ENCODE measurements around the gene ASIC4. TPM values are rescaled to one million over a fixed set of nuclear protein-coding genes. Genes with fewer than 3 reads are reported as not detected.

Gene ASIC4
- total RNA-seq, 2 donors from 2014 or later: not detected

GRCh38 chr2:219566640-219567039 lies 52.4 kb downstream of the ASIC4 start:
- intact Hi-C loops (cut with DNase I): no loop called here
- WGBS, 2 donors: 91 to 100% methylated on average over 1 to 11 of the region's 11 CpGs
- H3K4me3 ChIP-seq: no peak overlapping the region
- no peak for TF ChIP-seq CTCF (IDR thresholded peaks at IDR 0.05)
- no peak for TF ChIP-seq POLR2A (IDR thresholded peaks at IDR 0.05)
- no peak overlapping the region for H3K27ac ChIP-seq
- DNase-seq: no peak
- H3K4me1 ChIP-seq: peaks cover 12% of the 10 kb centered on the region
- ATAC-seq: no peak
- no peaks in the 10 kb centered on the region for H3K27me3 ChIP-seq
- no peaks in the 10 kb centered on the region for H3K9me3 ChIP-seq
- peaks cover 0 to 11% of the 10 kb centered on the region in 2 donors for H3K36me3 ChIP-seq (replicated peaks in 1 of 2; ENCODE audit: insufficient read depth in 1 of 2, low read depth in 2 of 2)

GRCh38 chr2:219567131-219567530 lies 52.8 kb downstream of the ASIC4 start:
- TF ChIP-seq POLR2A (IDR thresholded peaks at IDR 0.05) (no peak), CTCF (IDR thresholded peaks at IDR 0.05) (no peak)
- intact Hi-C loops (cut with DNase I): no loop called here
- Histone ChIP-seq H3K27me3 (no peaks in the 10 kb centered on the region), H3K4me1 (peaks cover 17% of the 10 kb centered on the region), H3K27ac (no peak overlapping the region), H3K4me3 (no peak overlapping the region), H3K9me3 (no peaks in the 10 kb centered on the region), H3K36me3 (replicated peaks in 1 of 2; ENCODE audit: insufficient read depth in 1 of 2, low read depth in 2 of 2) (peaks cover 0 to 11% of the 10 kb centered on the region in 2 donors)
- no peak for ATAC-seq
- DNase-seq: no peak
- 96 to 100% methylated on average over 1 to 8 of the region's 18 CpGs for WGBS, 2 donors

- H3K4me3 ChIP-seq: no peak overlapping the region
- DNase-seq (no peak), ATAC-seq (no peak)
- TF ChIP-seq POLR2A (IDR thresholded peaks at IDR 0.05) (no peak), CTCF (IDR thresholded peaks at IDR 0.05) (no peak)
- peaks cover 0 to 8% of the 10 kb centered on the region in 2 donors for H3K36me3 ChIP-seq (replicated peaks in 1 of 2; ENCODE audit: insufficient read depth in 1 of 2, low read depth in 2 of 2)
- H3K27ac ChIP-seq: no peak overlapping the region
- WGBS, 2 donors: 85 to 91% methylated on average over 31 to 32 of the region's 35 CpGs
- no peaks in the 10 kb centered on the region for H3K9me3 ChIP-seq
- intact Hi-C loops (cut with DNase I): no loop called here
- no peaks in the 10 kb centered on the region for H3K27me3 ChIP-seq
- peaks cover 21% of the 10 kb centered on the region for H3K4me1 ChIP-seq
These were observed 53.6 kb downstream of the ASIC4 start for GRCh38 chr2:219567791-219568361.

GRCh38 chr2:219569041-219569440 lies 54.8 kb downstream of the ASIC4 start:
- 88 to 93% methylated on average over 6 of the region's 6 CpGs for WGBS, 2 donors
- Histone ChIP-seq H3K4me1 (peaks cover 21% of the 10 kb centered on the region), H3K27me3 (no peaks in the 10 kb centered on the region), H3K9me3 (no peaks in the 10 kb centered on the region), H3K36me3 (replicated peaks in 1 of 2; ENCODE audit: insufficient read depth in 1 of 2, low read depth in 2 of 2) (peaks cover 0 to 2% of the 10 kb centered on the region in 2 donors), H3K27ac (no peak overlapping the region), H3K4me3 (no peak overlapping the region)
- no peak for TF ChIP-seq POLR2A (IDR thresholded peaks at IDR 0.05)
- no peak for TF ChIP-seq CTCF (IDR thresholded peaks at IDR 0.05)
- ATAC-seq (no peak), DNase-seq (no peak)
- intact Hi-C loops (cut with DNase I): no loop called here

GRCh38 chr2:219569635-219570034 lies 55.4 kb downstream of the ASIC4 start:
- Histone ChIP-seq H3K27me3 (no peaks in the 10 kb centered on the region), H3K4me3 (no peak overlapping the region), H3K4me1 (peaks cover 21% of the 10 kb centered on the region), H3K9me3 (no peaks in the 10 kb centered on the region), H3K27ac (no peak overlapping the region), H3K36me3 (replicated peaks in 1 of 2; ENCODE audit: insufficient read depth in 1 of 2, low read depth in 2 of 2) (no peaks in the 10 kb centered on the region)
- WGBS, 2 donors: 81 to 92% methylated on average over 6 of the region's 6 CpGs
- DNase-seq: no peak
- TF ChIP-seq CTCF (IDR thresholded peaks at IDR 0.05) (no peak), POLR2A (IDR thresholded peaks at IDR 0.05) (no peak)
- ATAC-seq: no peak
- intact Hi-C loops (cut with DNase I): no loop called here

Data from body of pancreas (tissue), 4 donors.